AG08395 (cell line): ENCODE results near the gene ZNF302.
"Not testable (repeated sequence)": the region's sequence is repeated elsewhere in the genome, so short reads cannot be mapped to it uniquely, and the experiment has no call there.

Source experiments
- DNase-seq: peaks from one replicate; pipeline ENCODE4 v3.0.0; 2012; ENCODE audit warnings: mixed read lengths, low spot score

ZNF302 gene

GRCh38 chr19:34671972-34672371 is 5.5 kb upstream of the ZNF302 start:
- no peak for DNase-seq

GRCh38 chr19:34673590-34673989 is 3.9 kb upstream of the ZNF302 start:
- no peak for DNase-seq

DNA sequence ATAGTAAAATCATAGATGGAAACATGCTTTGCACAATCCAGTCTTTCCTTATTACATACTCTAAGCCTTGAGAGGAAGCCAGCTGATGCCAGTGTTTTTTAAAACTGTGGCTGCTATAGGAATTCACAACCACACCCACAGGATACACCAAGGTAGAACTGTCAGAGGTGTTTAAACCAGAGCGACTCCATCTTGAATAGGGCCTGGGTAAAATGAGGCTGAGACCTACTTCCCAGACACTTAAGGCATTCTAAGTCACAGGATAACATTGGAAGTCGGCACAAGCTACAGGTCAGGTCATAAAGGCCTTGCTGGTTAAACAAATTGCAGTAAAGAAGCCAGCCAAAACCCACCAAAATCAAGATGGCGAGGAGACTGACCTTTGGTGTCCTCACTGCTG is 2.2 kb upstream of the ZNF302 start:
- DNase-seq: no peak

GRCh38 chr19:34675919-34676318 is 1.6 kb upstream of the ZNF302 start:
- no peak for DNase-seq

- peak; percentile 73 for DNase-seq
Measured at GRCh38 chr19:34676697-34677385, 637 bp upstream of the ZNF302 start, which contains the start of gene SCGB2B2. SCGB2B2 (minus strand) TSS chr19:34677159; CDS start chr19:34594563, 82,596 bp downstream.

GRCh38 chr19:34678085-34678412 is 571 bp downstream of the ZNF302 start:
- DNase-seq: no peak

DNA sequence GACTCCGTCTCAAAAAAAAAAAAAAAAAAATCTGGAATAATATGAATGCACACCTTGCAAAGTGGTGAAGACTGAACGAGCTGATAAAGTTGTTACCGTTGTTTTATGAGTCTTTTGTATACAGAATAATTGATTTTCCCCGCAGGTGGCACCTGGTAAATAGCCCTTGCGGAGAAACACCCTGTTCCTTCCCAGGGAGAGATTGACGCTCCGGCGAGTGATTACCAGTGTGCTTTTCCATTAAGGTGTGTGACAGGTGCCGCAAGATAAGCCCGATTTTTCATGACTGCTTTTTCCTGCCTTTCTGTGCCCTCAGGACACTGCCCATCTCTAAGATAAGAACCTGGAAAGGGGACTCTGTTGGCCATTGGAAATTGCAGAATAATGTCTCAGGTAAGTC is 943 bp downstream of the ZNF302 start:
- no peak for DNase-seq

DNA sequence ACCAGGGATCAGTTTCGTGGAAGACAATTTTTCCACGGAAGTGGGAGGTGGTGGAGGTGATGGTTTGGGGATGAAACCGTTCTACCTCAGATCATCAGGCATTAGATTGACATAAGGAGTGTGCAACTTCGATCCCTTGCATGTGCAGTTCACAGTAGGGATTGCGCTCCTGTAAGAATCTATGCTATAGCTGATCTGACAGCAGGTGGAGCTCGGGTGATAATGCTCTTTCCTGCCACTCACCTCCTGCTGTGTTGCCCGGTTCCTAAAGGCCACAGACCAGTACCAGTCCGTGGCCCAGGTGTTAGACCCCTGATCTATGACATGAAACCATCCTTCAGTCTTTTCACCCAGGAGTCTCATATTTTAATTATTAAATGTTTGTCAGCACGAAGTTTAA is 4.0 kb downstream of the ZNF302 start:
- no peak for DNase-seq

GRCh38 chr19:34685266-34685665 is 7.8 kb downstream of the ZNF302 start:
- not testable (repeated sequence) for DNase-seq

DNA sequence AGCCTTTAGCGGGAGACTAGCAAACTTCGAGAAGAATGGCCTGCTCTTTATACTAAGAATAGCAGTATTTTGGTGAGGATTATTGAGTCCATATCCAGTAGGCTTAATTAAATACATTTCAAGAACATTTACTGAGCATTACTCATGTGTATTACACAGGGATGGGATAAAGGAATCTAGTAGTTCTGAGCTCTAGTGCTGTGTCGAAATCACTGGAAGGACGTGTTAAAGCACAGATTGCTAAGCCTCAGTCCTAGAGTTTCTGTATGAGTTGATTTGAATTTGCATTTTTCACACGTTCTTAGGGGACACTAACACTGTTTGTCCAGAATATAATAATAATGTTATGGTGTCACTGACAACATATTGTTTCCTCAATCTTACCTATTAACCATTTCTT is 9.0 kb downstream of the ZNF302 start:
- DNase-seq: no peak

GRCh38 chr19:34687348-34687747 is 9.9 kb downstream of the ZNF302 start:
- DNase-seq: no peak

GRCh38 chr19:34688592-34688991 is 11.1 kb downstream of the ZNF302 start:
- DNase-seq: no peak

- no peak for DNase-seq
Measured at GRCh38 chr19:34690372-34690771, 12.9 kb downstream of the ZNF302 start.

DNA sequence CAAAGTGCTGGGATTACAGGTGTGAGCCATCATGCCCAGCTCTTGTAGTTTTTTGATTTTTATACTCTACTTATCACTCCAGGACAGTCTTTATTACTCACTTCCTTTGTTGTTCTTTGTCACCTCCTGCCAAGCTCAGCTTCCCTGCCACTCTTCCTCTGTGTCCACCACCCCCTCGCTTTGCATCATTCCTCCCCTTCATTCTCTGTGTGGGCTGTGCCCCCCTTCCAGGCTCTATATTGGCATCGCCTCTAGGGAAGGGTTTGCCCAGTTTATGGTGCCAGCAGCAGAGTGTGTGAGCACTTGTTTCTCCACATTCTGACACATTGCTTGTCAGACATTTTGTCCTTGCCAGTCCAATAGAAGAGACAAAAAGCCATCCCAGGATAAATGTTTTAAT is 15.1 kb downstream of the ZNF302 start:
- DNase-seq: no peak

DNA sequence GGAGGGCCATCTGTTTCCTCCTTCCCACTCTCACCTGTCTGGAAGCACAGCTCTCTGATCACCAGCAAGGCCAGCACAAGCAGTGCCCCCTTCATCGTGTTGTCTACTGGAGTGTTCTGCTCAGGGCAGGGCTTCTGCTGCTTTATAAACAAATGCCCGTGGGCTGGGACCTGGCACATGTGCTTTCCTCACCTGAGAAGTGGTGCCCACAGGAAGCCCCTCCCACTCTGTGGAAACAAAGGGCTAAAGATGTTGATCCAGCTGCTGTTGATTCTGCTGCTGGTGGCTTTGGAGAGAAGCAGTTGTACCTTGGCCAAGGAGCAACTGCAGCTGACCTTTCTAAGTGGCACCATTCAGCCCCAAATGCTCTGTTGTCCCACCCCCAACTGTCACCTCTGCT is 30.2 kb downstream of the ZNF302 start:
- DNase-seq: no peak

GRCh38 chr19:34711890-34712289 is 34.4 kb downstream of the ZNF302 start:
- no peak for DNase-seq

DNA sequence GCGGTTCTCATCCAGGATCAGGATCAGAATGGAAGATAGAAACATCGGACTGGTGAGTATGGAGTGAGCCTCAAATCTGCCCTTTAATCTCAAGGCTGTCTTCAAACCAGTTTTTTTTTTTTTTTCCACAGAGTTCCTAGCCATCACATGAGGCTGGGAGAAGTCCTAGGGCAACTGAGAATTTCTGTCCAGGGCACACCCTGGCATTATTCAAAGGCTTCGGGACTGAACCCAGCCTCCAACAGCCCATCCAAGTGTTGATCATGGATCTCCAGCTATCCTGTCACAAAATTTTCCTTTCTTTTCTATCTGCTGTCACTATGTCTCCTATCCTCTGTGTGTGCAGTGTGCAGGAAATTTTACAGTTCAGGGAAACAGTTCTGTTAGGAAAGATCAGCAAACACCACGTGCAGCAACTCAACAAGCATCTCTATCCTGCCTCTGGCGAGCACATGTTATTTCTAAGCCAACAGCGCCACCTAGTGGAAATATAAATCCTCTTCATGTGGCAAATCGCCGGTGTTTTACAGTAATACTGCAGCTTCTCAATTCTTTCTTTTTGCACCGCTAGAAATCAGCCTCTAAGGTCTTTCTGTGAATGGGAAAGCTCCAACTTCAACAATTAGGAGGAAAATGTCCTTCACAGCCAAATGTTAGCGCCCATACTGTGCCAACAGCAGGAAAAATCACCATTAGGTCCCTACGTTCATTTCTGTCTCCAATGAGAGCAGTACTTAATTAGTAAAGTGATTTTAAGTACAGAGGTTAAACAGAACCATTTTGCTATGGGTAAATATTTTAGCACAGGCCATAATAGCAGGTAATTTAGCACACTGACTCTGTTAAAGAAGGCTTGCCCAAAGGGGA is 35.1 kb downstream of the ZNF302 start:
- DNase-seq: peak; percentile 80

DNA sequence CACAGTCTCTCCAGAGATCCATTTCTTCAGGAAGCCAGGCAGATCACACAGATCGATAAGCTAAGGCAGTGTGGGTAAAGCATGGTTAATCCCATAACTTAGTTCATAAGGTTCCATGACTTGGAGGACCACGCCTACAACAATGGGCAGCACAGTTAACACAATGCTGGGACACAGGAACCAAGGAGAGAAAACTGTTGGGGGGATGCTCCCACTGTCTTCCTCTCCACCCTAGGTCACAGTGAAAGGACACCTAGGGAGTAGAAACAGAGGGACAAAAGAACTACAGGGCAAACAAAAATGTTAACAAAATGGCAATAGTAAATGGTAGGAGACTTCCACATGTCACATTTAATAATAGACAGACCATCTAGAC is 35.8 kb downstream of the ZNF302 start:
- no peak for DNase-seq

DNA sequence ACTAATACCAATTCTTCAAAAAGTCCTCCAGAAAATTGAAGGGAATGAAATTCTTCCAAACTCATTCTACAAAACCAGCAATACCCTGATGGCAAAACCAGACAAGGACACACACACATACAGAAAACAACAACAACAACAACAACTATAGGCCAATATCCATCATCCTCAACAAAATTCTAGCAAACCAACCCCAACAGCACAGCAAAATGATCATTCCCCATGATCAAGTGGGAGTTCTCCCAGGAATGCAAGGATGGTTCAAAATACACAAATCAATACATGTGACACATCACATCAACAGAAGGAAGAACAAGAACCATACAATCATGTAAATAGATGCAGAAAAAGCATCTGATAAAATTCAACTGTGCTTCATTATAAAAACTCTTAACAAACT is 37.9 kb downstream of the ZNF302 start:
- DNase-seq: no peak

DNA sequence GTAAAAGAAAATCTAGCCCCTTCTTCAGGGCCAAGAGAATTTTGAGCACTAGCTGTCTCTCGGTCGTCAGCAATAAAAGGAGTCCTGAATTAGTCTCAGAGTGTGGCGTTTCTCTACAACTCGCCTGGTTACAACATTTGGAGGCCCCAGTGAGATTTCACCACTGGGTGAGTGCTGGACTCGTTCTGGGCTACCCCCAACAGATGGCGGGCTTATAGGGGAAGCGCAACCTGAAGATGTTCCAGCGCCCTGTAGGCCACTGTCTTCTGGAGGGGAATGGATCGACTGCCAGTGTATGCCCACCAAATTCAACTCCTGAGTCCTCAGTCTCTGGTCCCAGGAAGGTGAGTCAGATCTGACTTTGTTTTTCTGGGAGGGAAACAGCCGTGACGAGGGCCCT is 44.9 kb downstream of the ZNF302 start:
- DNase-seq: no peak

DNA sequence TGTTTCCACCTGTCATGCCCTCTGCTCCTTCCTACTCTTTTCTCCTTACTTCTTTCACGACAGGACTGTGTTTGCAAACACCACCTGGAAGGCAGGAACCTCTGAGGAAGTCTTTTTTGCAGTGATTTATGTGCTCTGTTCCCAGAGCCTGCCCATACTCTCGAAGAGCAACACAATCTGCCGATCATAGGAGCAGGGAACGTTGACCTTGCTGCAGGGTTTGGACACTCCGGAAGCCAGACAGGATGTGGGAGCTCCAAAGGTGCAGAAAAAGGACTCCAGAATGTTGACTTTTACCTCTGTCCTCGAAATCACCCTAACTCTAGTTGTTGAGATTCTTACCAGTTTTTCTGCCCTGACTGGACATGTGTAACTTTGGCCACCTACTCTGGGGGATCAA is 47.9 kb downstream of the ZNF302 start:
- no peak for DNase-seq

DNA sequence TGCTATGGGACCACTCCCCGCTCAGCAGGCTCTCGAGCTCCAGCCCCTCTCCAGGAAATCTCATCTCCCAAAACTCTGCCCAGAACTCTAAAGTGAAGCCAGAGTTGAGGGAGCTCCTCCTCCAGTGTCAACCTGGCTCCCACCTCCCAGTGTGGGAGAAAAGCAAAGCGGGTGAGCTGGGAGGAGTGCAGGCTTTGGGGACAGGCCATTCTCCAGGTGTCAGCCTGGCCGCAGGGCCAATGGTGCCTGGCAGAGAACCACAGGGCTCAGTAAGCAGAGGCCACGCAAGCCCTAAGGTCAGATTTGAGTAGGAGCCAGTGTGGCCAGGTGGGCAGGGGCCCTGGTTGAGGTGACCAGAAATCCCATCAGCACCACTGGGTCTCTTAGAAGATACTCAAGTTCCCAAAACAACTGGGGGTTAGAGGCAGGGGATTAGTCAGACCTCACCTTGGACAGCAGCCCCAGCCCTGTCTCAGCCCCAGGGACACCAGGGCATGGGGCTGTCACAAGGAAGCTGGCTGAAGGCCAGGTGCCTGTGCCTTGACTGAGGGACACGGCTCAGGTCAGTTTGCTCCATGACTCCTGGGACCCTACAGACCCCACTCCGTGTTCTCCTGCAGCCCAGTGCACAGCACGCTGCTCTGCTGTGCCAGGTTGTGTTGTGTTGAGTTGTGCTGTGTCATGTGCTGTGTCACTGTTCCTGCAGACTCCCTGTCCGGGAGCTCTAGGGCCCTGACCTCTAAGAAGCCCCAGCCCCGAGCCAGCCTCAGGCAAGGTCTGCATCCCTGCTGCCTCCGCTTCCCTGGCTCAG is 53.7 kb downstream of the ZNF302 start:
- DNase-seq: no peak

DNA sequence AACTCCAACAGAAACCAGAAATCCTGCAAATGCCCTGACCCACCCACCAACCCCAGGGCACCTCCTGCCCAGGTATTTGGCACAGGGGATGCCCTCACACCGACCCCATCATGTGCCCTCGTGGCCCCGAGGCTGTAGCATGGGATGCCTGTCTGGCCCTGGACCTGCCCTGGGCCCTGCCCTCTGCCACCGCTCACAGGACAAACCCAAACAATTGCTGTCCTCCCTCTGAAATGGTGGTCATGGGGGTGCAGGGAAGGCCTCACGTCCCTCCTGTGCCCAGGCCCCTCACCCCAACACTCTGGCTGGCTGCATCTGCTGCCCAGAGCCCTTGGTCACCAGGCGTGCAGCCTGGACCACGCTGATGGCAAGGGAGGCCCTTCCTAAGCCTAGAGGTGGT is 54.5 kb downstream of the ZNF302 start:
- no peak for DNase-seq
